HG03135 (cell line): ENCODE results near the gene PCBP3.

Experiments
- ATAC-seq: cut with Tn5 transposase; IDR thresholded peaks from one replicate; pipeline ENCODE4 v1.9.1; 2021; ENCODE audit warnings: mild to moderate bottlenecking, moderate library complexity; ENCODE audit not compliant: unreplicated experiment

The PCBP3 gene

GRCh38 chr21:45919593-45919992 is 276.1 kb downstream of the PCBP3 start:
- no peak for ATAC-seq

GRCh38 chr21:45920824-45921600 is 277.5 kb downstream of the PCBP3 start:
- no peak for ATAC-seq

DNA sequence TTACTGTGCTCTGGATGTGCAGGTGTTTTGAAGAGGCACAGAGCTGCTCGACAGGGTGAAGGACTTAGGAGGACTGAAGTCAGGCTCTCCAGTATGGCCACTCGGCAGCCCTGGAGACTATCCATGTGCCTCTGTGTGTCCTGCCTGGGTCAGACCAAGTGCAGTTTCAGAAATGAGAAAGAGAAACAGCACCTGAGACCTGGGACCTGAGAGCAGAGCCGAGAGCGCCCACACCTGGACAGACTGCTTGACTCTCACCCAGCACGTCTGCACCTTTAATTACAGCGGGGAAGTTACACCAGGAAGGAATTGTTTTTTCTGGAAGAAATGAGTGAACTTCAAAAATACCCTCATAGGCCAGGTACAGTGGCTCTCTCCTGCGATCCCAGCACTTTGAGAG is 278.4 kb downstream of the PCBP3 start:
- ATAC-seq: no peak

DNA sequence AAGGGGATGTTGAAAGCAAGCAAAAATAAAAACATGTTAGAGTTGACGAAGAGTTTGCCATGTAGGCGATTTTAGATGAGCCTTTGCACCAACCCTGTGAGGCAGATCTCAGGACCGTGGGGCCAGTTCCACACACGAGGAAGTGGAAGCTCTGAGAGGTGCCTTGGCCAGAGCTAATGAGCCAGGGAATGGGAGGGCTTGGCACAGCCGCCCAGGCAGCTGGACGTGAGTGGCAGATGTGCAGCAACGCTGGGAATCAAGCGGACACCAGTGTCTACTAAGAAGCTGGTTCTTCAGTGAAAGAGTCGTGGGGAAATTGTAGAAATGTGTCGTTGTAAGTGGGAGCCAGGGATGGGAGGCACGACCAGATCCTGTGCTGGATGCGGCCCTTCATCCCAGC is 279.1 kb downstream of the PCBP3 start:
- no peak for ATAC-seq

DNA sequence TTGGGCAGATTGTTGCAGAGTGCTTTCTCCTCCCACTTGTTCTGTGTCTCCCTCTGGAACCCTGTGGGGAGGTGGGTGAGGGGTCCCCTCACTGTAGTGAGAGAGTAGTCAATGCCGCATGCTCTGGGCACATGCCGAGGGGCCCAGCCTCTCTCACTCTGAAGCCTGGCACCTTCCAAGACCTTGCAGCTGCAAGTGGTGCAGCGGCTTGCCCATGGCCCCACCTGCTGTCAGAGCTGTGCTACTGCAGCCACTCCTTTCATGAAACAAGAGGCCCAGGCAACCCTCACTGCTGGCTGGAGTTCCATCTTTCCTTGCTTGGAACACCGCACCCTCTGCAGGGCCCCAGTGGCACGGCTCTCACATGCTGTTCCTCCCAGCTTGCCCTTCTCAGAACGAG is 279.6 kb downstream of the PCBP3 start:
- ATAC-seq: no peak

DNA sequence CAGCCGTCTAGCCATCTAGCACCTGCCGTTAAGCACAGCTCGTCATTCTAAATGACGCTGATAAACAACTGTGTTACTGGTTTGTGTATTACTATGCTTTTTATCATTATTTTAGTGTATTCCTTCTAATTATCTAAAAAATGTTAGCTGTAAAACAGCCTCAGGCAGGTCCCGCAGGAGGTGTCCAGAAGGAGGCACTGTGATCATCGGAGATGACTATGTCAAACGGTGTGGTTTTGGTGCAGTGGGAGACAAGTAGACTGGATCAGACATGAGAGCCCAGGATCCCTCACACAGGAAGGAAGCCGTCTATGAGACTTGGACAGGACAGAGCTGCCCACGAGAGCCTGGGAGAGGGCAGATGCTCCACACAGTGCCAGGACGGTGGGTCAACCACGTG is 282.8 kb downstream of the PCBP3 start:
- ATAC-seq: no peak

DNA sequence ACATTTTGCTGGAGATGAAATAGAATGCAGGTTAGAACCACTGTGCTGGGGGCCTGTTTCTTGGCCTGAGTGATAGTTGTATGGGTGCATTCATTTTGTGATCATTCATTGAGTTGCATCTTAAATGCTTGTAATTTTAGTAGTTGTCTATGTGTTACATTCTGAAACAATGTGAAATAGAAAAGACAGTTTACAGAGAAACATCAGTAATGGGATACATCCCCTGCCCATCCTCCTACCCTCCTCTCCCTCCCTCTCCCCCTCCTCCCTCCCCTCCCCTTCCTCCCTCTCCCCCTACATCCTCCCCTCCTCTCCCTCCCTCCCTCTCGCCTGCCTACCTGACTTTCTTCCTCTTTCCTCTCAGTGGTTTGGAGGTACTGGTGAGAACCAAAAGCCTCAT is 283.5 kb downstream of the PCBP3 start:
- no peak for ATAC-seq

DNA sequence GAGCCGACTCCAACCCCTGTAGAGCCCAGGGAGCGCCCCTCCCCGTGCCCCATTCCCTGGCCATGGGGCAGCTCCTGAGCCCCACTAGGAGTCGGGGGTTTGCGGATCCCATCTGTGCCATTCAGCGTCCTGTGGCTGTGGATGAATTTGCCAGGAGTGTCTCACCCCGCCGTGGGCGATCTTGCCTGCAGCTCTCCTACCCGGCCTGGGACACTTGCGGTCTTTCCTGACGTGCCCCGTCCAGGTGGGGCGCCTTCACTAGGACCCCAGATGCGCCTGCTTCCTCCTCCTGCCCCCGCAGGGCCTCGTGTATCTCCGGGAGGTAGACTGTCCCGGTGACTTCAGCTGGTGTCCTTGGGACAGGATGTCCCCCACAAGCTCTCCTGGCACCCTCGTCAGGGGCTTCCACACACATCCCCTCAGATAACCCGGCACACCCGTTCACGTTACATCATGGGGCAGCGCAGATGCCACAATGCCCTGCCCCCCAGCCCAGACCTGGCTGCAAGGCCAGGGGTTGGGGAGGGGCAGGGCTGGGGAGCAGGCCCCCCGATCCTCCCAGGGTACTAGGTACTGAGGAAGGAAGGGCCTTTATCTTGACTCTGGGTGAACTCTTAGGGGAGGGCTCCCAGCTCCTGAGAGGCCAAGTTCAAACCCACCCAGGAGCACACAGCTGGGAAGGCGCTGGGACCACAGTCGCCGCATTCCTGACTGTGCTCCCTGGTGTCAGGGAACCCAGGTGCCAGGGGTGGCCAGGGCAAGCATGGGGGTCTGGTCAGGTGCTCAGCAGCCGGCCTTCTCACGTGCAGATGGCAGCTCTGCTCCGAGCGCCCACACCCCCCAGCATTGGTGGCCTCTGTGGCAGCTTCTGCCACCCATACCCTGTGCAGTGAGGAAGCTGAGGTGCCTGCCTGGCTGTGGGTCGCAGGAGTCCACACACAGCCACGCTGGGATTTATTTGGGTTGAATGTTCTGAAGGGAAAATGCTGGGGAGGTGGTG is 284.6 kb downstream of the PCBP3 start:
- no peak for ATAC-seq

GRCh38 chr21:45929449-45929848 is 285.9 kb downstream of the PCBP3 start:
- no peak for ATAC-seq

- no peak for ATAC-seq
These were observed 286.8 kb downstream of the PCBP3 start for GRCh38 chr21:45930231-45930760.

DNA sequence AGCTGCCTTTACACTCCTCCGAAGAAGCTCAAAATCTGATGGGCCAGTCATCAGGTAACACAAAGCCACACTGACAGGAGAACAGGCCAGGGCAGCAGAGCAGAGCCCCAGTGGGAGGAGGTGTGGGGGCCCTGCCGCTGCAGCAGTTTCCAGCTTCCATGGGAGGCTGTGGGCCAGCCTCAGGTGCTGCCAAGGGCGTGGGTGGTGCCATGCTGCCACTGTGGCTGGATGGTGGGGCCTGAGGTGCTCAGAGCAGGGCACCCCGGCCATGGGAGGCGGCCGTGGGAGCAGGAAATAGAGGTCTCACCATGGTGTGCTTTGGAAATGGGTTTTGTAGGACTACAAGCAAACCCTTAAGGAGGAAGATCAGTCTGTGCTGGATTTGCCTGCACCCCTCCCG is 287.3 kb downstream of the PCBP3 start:
- ATAC-seq: no peak

DNA sequence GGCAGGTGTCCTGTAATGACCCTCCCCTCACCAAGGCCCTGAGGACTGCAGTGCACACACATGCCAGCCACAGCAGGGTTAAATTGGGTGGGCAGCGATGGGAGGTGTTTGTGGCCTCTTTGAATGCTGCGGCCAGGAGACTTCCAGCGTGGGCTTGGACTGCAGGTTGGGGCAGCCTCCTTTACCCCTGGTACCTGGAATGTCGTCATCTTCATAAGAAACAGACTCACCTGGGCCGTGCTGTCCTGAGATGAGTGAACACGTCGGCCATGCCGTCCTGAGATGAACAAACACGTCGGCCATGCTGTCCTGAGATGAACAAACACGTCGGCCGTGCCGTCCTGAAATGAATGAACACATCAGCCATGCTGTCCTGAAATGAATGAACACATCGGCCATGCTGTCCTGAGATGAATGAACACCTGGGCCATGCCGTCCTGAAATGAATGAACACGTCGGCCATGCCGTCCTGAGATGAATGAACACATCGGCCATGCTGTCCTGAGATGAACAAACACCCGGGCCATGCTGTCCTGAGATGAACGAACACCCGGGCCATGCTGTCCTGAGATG is 288.0 kb downstream of the PCBP3 start:
- ATAC-seq: no peak

GRCh38 chr21:45932922-45933502 is 289.5 kb downstream of the PCBP3 start:
- no peak for ATAC-seq

GRCh38 chr21:45934085-45934484 is 290.6 kb downstream of the PCBP3 start:
- ATAC-seq: no peak

GRCh38 chr21:45934554-45934953 is 291.0 kb downstream of the PCBP3 start:
- no peak for ATAC-seq

DNA sequence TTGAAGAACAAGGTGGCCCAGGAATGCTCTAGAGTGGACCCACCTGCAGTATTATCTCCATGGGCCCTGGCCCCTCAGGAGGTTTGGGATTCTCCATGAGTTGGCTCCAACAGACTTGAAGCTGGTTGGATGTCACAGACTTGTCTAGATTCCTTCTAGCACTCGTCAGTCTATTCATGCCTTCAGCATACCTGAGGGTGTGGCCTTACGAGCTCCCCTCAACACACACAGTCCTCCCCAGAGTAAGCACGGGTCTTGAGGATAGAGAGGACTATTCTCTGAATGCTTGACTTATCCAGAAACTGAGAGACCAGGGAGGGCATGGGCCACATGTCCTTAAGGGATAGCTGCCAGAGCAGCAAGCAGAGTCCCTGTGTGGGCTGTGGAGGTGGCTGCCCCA is 292.1 kb downstream of the PCBP3 start:
- no peak for ATAC-seq

- ATAC-seq: no peak
These were observed 294.4 kb downstream of the PCBP3 start for GRCh38 chr21:45937721-45938452.

DNA sequence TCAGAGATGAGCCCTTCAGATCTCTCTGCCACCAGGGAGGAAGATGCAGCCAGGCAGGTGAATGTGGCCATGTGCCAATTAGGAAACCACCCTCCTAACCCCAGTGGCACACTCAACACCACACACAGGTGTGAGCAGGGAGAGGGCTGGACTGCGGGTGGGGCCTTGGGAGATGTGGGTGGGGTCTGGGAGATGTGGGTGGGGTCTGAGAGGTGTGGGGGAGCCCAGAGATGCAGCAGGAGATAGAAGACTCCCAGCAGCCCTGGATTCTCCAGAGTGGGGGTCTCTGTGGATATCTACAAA is 294.9 kb downstream of the PCBP3 start:
- no peak for ATAC-seq

- ATAC-seq: no peak
These were observed 295.4 kb downstream of the PCBP3 start for GRCh38 chr21:45938811-45939520.

DNA sequence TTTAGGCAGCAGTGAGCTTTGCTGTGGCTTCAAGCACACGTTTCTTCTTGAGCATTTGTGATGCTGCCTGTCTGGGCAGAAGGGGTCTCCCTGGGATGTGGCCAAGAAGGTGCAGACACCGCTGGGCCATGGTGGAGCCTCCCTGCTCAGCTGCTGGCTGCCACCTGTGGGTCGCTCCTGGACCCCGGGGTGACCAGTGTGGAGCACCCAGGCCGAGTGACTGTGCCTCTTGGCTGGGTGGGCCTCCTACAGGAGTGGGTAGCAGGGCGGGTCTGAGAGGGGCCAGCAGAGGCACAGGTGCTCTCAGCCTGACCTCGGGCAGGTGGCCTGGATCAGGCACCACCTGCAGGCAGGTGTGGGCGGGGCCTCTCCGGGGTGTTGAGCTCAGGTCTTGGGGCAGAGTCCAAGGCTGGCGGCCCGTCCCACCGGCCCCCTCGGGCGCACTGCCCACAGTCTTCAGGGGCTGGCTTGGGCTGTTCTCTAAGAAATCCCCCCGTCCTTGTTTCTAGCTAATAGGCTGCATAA is 296.1 kb downstream of the PCBP3 start:
- ATAC-seq: no peak
